Activated B cell treated with CpG ODN at 0.5 μM for 24 hours (primary cell): Measurements from ENCODE around the gene RFX1. TPM values are rescaled to one million over a fixed set of nuclear protein-coding genes. Genes with fewer than 3 reads are reported as not detected.

ENCODE experiments used
- ATAC-seq: fragments of 200-7000 bp; cut with Tn5 transposase; one replicate; pipeline ENCODE4 v1.10.0; 2021; ENCODE audit warnings: low read depth, mild to moderate bottlenecking, moderate library complexity
- CTCF ChIA-PET: fragments of 350-600 bp; sonication (Branson Sonifier 250); formaldehyde crosslinking; loops from one replicate; lab custom pipeline; 2021; ENCODE audit warnings: antibody characterized with exemption; lab: Charles Lee
- POLR2A ChIA-PET: fragments of 350-600 bp; sonication (Branson Sonifier 250); formaldehyde crosslinking; loops from one replicate; lab custom pipeline; 2021; ENCODE audit warnings: antibody characterized with exemption; lab: Charles Lee
- DNase-seq: peaks from one replicate; pipeline ENCODE4 v3.0.0; 2022
- H3K27ac Mint-ChIP-seq: one replicate; pipeline ENCODE4 v1.8.0; 2020; ENCODE audit warnings: mixed read lengths
- H3K27me3 Mint-ChIP-seq: one replicate; pipeline ENCODE4 v1.8.0; 2021; ENCODE audit warnings: mixed read lengths
- H3K36me3 Mint-ChIP-seq: one replicate; pipeline ENCODE4 v1.8.0; 2021; ENCODE audit warnings: low read depth, mixed read lengths
- H3K4me1 Mint-ChIP-seq: one replicate; pipeline ENCODE4 v1.8.0; 2021; ENCODE audit warnings: mixed read lengths
- H3K4me3 Mint-ChIP-seq: one replicate; pipeline ENCODE4 v1.8.0; 2020; ENCODE audit warnings: mild to moderate bottlenecking, mixed read lengths
- H3K9me3 Mint-ChIP-seq: one replicate; pipeline ENCODE4 v1.8.0; 2020; ENCODE audit warnings: mixed read lengths
- intact Hi-C: fragments of 100-400 bp; cut with micrococcal nuclease; formaldehyde crosslinking; loops from one replicate; pipeline ENCODE4 v1.15.1; 2024
- total RNA-seq: library from RNA; stranded (reverse); gene quantifications from 2 replicates; pipeline ENCODE4 v1.2.3, GENCODE V29; 2022
- TF ChIP-seq, protein P1 (sequence below): fragments of 200-600 bp; IDR thresholded peaks from one replicate; pipeline ENCODE4 v1.8.0; 2022; ENCODE audit warnings: antibody characterized with exemption, mild to moderate bottlenecking

Gene RFX1
- total RNA-seq, 1 donor from 2014 or later, result 19.0 TPM

GRCh38 chr19:13959141-13959961 is 46.8 kb downstream of the RFX1 start:
- no peaks in the 10 kb centered on the region for H3K9me3 Mint-ChIP-seq
- intact Hi-C loops, result no loop called here
- POLR2A ChIA-PET, result interaction anchor here (0.6 to 1.3 kb wide), 4 partner anchors 19 to 81 kb away, joined by 3 to 4 read pairs (median 3); partner anchors contain the start of gene IL27RA
- CTCF ChIA-PET, result interaction anchor here (1.9 kb wide), 1 partner anchor 72 kb away, joined by 8 read pairs; the partner anchor contains the start of gene IL27RA
- ATAC-seq (no peak), DNase-seq (no peak)
- H3K27ac Mint-ChIP-seq, result no peak overlapping the region
- no peaks in the 10 kb centered on the region for H3K4me1 Mint-ChIP-seq
- TF ChIP-seq, protein P1, sequence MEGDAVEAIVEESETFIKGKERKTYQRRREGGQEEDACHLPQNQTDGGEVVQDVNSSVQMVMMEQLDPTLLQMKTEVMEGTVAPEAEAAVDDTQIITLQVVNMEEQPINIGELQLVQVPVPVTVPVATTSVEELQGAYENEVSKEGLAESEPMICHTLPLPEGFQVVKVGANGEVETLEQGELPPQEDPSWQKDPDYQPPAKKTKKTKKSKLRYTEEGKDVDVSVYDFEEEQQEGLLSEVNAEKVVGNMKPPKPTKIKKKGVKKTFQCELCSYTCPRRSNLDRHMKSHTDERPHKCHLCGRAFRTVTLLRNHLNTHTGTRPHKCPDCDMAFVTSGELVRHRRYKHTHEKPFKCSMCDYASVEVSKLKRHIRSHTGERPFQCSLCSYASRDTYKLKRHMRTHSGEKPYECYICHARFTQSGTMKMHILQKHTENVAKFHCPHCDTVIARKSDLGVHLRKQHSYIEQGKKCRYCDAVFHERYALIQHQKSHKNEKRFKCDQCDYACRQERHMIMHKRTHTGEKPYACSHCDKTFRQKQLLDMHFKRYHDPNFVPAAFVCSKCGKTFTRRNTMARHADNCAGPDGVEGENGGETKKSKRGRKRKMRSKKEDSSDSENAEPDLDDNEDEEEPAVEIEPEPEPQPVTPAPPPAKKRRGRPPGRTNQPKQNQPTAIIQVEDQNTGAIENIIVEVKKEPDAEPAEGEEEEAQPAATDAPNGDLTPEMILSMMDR, result no peak
- H3K27me3 Mint-ChIP-seq, result no peaks in the 10 kb centered on the region
- peaks cover 60% of the 10 kb centered on the region for H3K36me3 Mint-ChIP-seq
- no peak overlapping the region for H3K4me3 Mint-ChIP-seq

DNA sequence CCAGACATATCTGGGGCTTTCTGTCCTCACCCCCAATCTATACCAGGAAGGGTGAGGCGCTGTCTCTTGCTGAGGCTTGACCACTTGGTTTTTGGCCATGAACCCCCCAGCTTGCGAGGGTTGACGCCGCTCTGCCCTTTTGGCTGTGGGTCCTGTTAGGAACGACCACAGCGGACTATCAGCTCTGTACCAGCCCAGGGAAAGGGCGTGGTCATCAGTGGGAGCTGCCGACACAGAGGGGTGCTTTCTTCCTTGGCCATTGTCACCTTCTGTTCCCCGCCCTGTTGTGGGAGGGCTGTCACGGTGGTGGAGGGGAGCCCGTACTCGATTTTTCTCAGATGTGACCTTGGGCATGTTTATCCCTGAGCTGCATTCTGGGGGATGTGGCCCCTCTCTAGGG is 48.1 kb downstream of the RFX1 start:
- DNase-seq (no peak), ATAC-seq (no peak)
- H3K4me3 Mint-ChIP-seq, result no peak overlapping the region
- H3K27me3 Mint-ChIP-seq, result no peaks in the 10 kb centered on the region
- TF ChIP-seq, protein P1, result no peak
- no peak overlapping the region for H3K27ac Mint-ChIP-seq
- H3K36me3 Mint-ChIP-seq, result peaks cover 60% of the 10 kb centered on the region
- ChIA-PET CTCF (no interaction called here), POLR2A (no interaction called here)
- intact Hi-C loops, result no loop called here
- H3K9me3 Mint-ChIP-seq, result no peaks in the 10 kb centered on the region
- peaks cover 9% of the 10 kb centered on the region for H3K4me1 Mint-ChIP-seq

DNA sequence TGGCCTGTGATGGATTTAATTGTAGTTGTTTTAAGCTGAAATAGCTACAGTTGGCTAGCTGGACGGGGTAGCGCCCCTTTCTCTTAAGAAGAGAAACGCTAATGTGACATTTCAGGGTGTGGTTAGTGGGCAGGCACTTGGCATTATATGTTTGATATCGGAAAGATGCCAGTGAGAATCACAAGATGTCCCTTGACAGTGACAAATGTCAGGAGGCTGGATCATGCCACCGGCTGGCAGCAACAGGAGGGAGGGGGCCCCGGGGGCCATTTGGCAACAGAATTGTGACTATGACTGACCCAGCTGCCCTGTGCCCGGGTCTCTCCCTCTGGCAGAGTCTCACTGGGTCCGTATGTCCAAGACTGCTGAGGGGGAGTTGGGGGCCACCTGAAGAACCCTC is 49.1 kb downstream of the RFX1 start:
- ATAC-seq (no peak), DNase-seq (no peak)
- Mint-ChIP-seq H3K36me3 (peaks cover 60% of the 10 kb centered on the region), H3K27me3 (no peaks in the 10 kb centered on the region), H3K4me3 (no peak overlapping the region), H3K4me1 (peaks cover 14% of the 10 kb centered on the region), H3K9me3 (no peaks in the 10 kb centered on the region), H3K27ac (no peak overlapping the region)
- TF ChIP-seq, protein P1, result no peak
- intact Hi-C loops, result no loop called here
- POLR2A ChIA-PET, result interaction anchor here (0.7 kb wide), 1 partner anchor 180 kb away, joined by 3 read pairs; no protein-coding TSS in a partner anchor
- CTCF ChIA-PET, result no interaction called here

DNA sequence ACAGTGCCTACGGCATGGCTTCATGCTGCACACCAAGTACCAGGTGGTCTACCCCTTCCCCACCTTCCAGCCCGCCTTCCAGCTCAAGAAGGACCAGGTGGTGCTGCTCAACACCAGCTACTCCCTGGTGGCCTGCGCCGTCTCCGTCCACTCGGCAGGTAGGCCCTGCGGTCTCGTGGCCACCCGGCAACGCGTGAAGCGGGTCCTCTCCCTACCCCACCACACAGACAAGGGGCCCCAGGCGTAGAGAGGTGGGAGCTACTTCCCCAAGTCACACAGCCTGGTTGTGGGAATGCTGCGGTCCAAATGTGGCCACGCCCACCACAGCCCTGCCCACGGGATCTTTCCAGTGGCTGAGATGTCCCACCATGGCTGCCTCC is 49.8 kb downstream of the RFX1 start:
- Mint-ChIP-seq H3K27me3 (no peaks in the 10 kb centered on the region), H3K36me3 (peaks cover 56% of the 10 kb centered on the region), H3K27ac (no peak overlapping the region), H3K9me3 (no peaks in the 10 kb centered on the region), H3K4me1 (peaks cover 18% of the 10 kb centered on the region), H3K4me3 (no peak overlapping the region)
- DNase-seq (no peak), ATAC-seq (no peak)
- ChIA-PET POLR2A (interaction anchor here (0.7 to 1.6 kb wide), 3 partner anchors 30 to 180 kb away, joined by 3 read pairs; no protein-coding TSS in a partner anchor), CTCF (no interaction called here)
- intact Hi-C loops, result no loop called here
- TF ChIP-seq, protein P1, result no peak

- Mint-ChIP-seq H3K9me3 (no peaks in the 10 kb centered on the region), H3K4me3 (no peak overlapping the region), H3K27ac (no peak overlapping the region), H3K36me3 (peaks cover 54% of the 10 kb centered on the region), H3K27me3 (no peaks in the 10 kb centered on the region), H3K4me1 (peaks cover 18% of the 10 kb centered on the region)
- DNase-seq (no peak), ATAC-seq (no peak)
- TF ChIP-seq, protein P1, result no peak
- intact Hi-C loops, result no loop called here
- CTCF ChIA-PET, result no interaction called here
- POLR2A ChIA-PET, result interaction anchor here (0.7 to 1.6 kb wide), 2 partner anchors 30 to 63 kb away, joined by 3 read pairs; no protein-coding TSS in a partner anchor
Measured at GRCh38 chr19:13955662-13956364, 50.3 kb downstream of the RFX1 start.
